Endothelial cell of umbilical vein (primary cell): ENCODE results near the gene AP3S1.

Source experiments
- EZH2 ChIP-seq: IDR thresholded peaks from 2 replicates; pipeline ENCODE4 v1.6.1; 2012; ENCODE audit warnings: borderline replicate concordance, low read depth, mild to moderate bottlenecking, moderate library complexity, low read length, inconsistent platforms; ENCODE audit not compliant: severe bottlenecking
- FOS ChIP-seq: IDR thresholded peaks from 2 replicates; pipeline ENCODE4 v1.6.1; 2011; ENCODE audit warnings: mild to moderate bottlenecking, low read length, moderate library complexity, borderline replicate concordance; ENCODE audit not compliant: insufficient read depth
- GATA2 ChIP-seq: IDR thresholded peaks from 2 replicates; pipeline ENCODE4 v1.7.0; 2011; ENCODE audit warnings: low read depth, mild to moderate bottlenecking, moderate library complexity, mixed read lengths, low read length; ENCODE audit not compliant: insufficient read length, insufficient read depth
- JUN ChIP-seq: IDR thresholded peaks from 2 replicates; pipeline ENCODE4 v1.6.1; 2011; ENCODE audit warnings: borderline replicate concordance, low read depth; ENCODE audit not compliant: insufficient read length, insufficient read depth
- MAX ChIP-seq: IDR thresholded peaks from 2 replicates; pipeline ENCODE4 v1.6.1; 2011; ENCODE audit not compliant: insufficient read depth, insufficient read length
- MYC ChIP-seq: IDR thresholded peaks from one replicate; pipeline ENCODE4 v1.6.1; 2011; ENCODE audit warnings: mild to moderate bottlenecking, low read depth, low read length
- POLR2A ChIP-seq: IDR thresholded peaks from 2 replicates; pipeline ENCODE4 v1.6.1; 2012; ENCODE audit warnings: low read depth, mild to moderate bottlenecking, control low read depth, low read length
- POLR2AphosphoS5 ChIP-seq: IDR thresholded peaks from 2 replicates; pipeline ENCODE4 v1.6.1; 2012; ENCODE audit warnings: low read depth, mild to moderate bottlenecking, control low read depth, low read length, moderate library complexity; ENCODE audit not compliant: insufficient read depth
- TF ChIP-seq, protein P1 (sequence below), 2 donors: IDR thresholded peaks; 1 replicate in 1 of 2; 2 replicates in 1 of 2; pipeline ENCODE4 v1.5.1; 2011; ENCODE audit warnings: low read length in 2 of 2, mild to moderate bottlenecking in 2 of 2, moderate library complexity in 2 of 2, control low read depth in 1 of 2, inconsistent platforms in 1 of 2, low read depth in 1 of 2; ENCODE audit not compliant: insufficient read depth in 1 of 2; ENCODE audit errors: extremely low read depth in 1 of 2

DNA sequence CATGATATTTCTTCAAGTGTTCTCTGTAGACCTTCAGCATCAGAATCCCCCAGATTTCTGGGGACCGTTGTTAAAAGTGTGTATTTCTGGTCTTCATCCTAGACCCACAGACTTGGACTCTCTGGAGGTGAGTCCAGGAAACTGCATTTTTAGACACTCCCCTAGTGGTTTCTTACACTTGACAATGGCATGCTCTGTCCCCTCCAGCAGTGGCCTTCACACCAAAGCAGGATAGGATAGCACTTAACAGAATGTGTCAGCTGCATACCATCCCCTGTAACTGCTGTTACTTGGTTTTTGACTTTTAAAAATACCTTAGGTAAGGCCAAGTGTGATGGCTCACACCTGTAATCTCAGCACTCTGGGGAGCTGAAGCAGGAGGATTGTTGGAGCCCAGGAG lies 46.0 kb upstream of the AP3S1 start:
- TF ChIP-seq, protein P1, sequence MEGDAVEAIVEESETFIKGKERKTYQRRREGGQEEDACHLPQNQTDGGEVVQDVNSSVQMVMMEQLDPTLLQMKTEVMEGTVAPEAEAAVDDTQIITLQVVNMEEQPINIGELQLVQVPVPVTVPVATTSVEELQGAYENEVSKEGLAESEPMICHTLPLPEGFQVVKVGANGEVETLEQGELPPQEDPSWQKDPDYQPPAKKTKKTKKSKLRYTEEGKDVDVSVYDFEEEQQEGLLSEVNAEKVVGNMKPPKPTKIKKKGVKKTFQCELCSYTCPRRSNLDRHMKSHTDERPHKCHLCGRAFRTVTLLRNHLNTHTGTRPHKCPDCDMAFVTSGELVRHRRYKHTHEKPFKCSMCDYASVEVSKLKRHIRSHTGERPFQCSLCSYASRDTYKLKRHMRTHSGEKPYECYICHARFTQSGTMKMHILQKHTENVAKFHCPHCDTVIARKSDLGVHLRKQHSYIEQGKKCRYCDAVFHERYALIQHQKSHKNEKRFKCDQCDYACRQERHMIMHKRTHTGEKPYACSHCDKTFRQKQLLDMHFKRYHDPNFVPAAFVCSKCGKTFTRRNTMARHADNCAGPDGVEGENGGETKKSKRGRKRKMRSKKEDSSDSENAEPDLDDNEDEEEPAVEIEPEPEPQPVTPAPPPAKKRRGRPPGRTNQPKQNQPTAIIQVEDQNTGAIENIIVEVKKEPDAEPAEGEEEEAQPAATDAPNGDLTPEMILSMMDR (IDR thresholded peaks at IDR 0.05; ENCODE audit: extremely low read depth in 1 of 2, insufficient read depth in 1 of 2, low read depth in 1 of 2, low read length in 2 of 2), result no peak
- no peak for TF ChIP-seq POLR2A
- TF ChIP-seq POLR2AphosphoS5, result no peak
- no peak for TF ChIP-seq EZH2
- no peak for TF ChIP-seq MAX
- no peak for TF ChIP-seq FOS
- TF ChIP-seq MYC, result no peak
- no peak for TF ChIP-seq GATA2
- TF ChIP-seq JUN, result no peak
